Neural cell (in vitro differentiated cells): ENCODE measurements around the gene KCNAB1. TPM values are rescaled to one million over a fixed set of nuclear protein-coding genes. Genes with fewer than 3 reads are reported as not detected.

Experiments
- H2AFZ ChIP-seq: fragments of 200-600, 300-800 bp; sonication (generic), shearing (Covaris generic); 2 replicates; pipeline ENCODE4 v1.6.0; 2014; ENCODE audit warnings: low read depth, mild to moderate bottlenecking, antibody characterized with exemption, low read length, moderate library complexity
- H3F3A ChIP-seq: fragments of 200-600 bp; shearing (Covaris generic); 2 replicates; pipeline ENCODE4 v1.6.1; 2016; ENCODE audit warnings: mild to moderate bottlenecking, moderate library complexity, mixed read lengths, antibody characterized with exemption, low read length; ENCODE audit not compliant: insufficient read depth, poor library complexity, severe bottlenecking
- H3K27ac ChIP-seq: fragments of 200-600, 300-800 bp; sonication (generic), shearing (Covaris generic); 2 replicates; pipeline ENCODE4 v1.5.1; 2014; ENCODE audit warnings: mild to moderate bottlenecking, low read length, moderate library complexity
- H3K27me3 ChIP-seq: fragments of 300-800, 200-600 bp; sonication (generic), shearing (Covaris generic); 2 replicates; pipeline ENCODE4 v1.6.0; 2014; ENCODE audit warnings: mild to moderate bottlenecking, low read depth, low read length, moderate library complexity; ENCODE audit not compliant: insufficient read depth
- H3K36me3 ChIP-seq: fragments of 300-800, 200-600 bp; sonication (generic), shearing (Covaris generic); 2 replicates; pipeline ENCODE4 v1.5.1; 2014; ENCODE audit warnings: mild to moderate bottlenecking, antibody characterized with exemption, low read length, moderate library complexity; ENCODE audit not compliant: insufficient read depth
- H3K4me2 ChIP-seq: fragments of 300-800, 200-600 bp; sonication (generic), shearing (Covaris generic); 2 replicates; pipeline ENCODE4 v1.6.0; 2014; ENCODE audit warnings: mild to moderate bottlenecking, low read length
- H3K4me3 ChIP-seq: fragments of 300-800, 200-600 bp; sonication (generic), shearing (Covaris generic); 2 replicates; pipeline ENCODE4 v1.5.1; 2014; ENCODE audit warnings: mild to moderate bottlenecking, low read length, moderate library complexity
- H3K79me2 ChIP-seq: fragments of 200-600 bp; shearing (Covaris generic); replicated peaks from 2 replicates; pipeline ENCODE4 v1.6.0; 2014; ENCODE audit warnings: mild to moderate bottlenecking, low read length, moderate library complexity; ENCODE audit not compliant: insufficient read depth
- H3K9ac ChIP-seq: fragments of 300-800, 200-600 bp; sonication (generic), shearing (Covaris generic); 2 replicates; pipeline ENCODE4 v1.6.1; 2016; ENCODE audit warnings: mild to moderate bottlenecking, low read length, mixed read lengths
- H3K9me2 ChIP-seq: fragments of 200-600 bp; shearing (Covaris generic); 2 replicates; pipeline ENCODE4 v1.6.1; 2016; ENCODE audit warnings: mild to moderate bottlenecking, low read length, mixed read lengths; ENCODE audit not compliant: insufficient read depth
- H3K9me3 ChIP-seq: fragments of 200-600, 300-800 bp; sonication (generic), shearing (Covaris generic); 2 replicates; pipeline ENCODE4 v1.6.1; 2016; ENCODE audit warnings: mild to moderate bottlenecking, mixed run types, low read length, moderate library complexity, mixed read lengths
- H4K20me1 ChIP-seq: fragments of 200-600 bp; shearing (Covaris generic); 2 replicates; pipeline ENCODE4 v1.6.1; 2016; ENCODE audit warnings: mild to moderate bottlenecking, mixed run types; ENCODE audit not compliant: insufficient read depth
- CTCF ChIP-seq: fragments of 450-650 bp; IDR thresholded peaks from 2 replicates; pipeline ENCODE4 v1.5.1; 2014; ENCODE audit warnings: antibody characterized with exemption, mild to moderate bottlenecking, moderate library complexity; ENCODE audit not compliant: poor library complexity, severe bottlenecking
- EP300 ChIP-seq: fragments of 450-650 bp; conservative IDR thresholded peaks from 2 replicates; pipeline ENCODE4 v1.6.1; 2014; ENCODE audit warnings: antibody characterized with exemption, mild to moderate bottlenecking, moderate library complexity; ENCODE audit not compliant: poor library complexity, severe bottlenecking
- EZH2 ChIP-seq: fragments of 200-600, 300-800 bp; shearing (Covaris generic), sonication (generic); IDR thresholded peaks from 2 replicates; pipeline ENCODE4 v1.6.1; 2014; ENCODE audit warnings: antibody characterized with exemption, low read length, borderline replicate concordance, mild to moderate bottlenecking; ENCODE audit not compliant: insufficient read depth, poor library complexity, severe bottlenecking
- MXI1 ChIP-seq: fragments of 450-650 bp; conservative IDR thresholded peaks from 2 replicates; pipeline ENCODE4 v1.6.1; 2014; ENCODE audit warnings: antibody characterized with exemption, mild to moderate bottlenecking; ENCODE audit not compliant: poor library complexity, severe bottlenecking
- POLR2AphosphoS5 ChIP-seq: IDR thresholded peaks from 2 replicates; pipeline ENCODE4 v1.6.1; 2012
- RAD21 ChIP-seq: fragments of 450-650 bp; conservative IDR thresholded peaks from 2 replicates; pipeline ENCODE4 v1.6.1; 2014; ENCODE audit warnings: antibody characterized with exemption, mild to moderate bottlenecking, moderate library complexity
- REST ChIP-seq: IDR thresholded peaks from 2 replicates; pipeline ENCODE4 v1.6.1; 2012; ENCODE audit warnings: borderline replicate concordance
- SMC3 ChIP-seq: fragments of 450-650 bp; conservative IDR thresholded peaks from 2 replicates; pipeline ENCODE4 v1.6.1; 2014; ENCODE audit warnings: antibody characterized with exemption, mild to moderate bottlenecking, moderate library complexity; ENCODE audit not compliant: poor library complexity
- TAF1 ChIP-seq: IDR thresholded peaks from 2 replicates; pipeline ENCODE4 v1.6.1; 2012; ENCODE audit warnings: low read depth
- polyA plus RNA-seq: library from polyadenylated mRNA; depleted of rRNA; stranded (reverse); fragments of >200 nt; gene quantifications from 2 replicates; pipeline ENCODE4 v1.2.3, GENCODE V29; 2014

The KCNAB1 gene
- polyA plus RNA-seq, 1 donor from 2014 or later = 14.9 TPM

GRCh38 chr3:156483002-156483401 is 362.6 kb downstream of the KCNAB1 start:
- Histone ChIP-seq H3F3A (no peaks in the 10 kb centered on the region), H4K20me1 (no peaks in the 10 kb centered on the region), H2AFZ (no peak overlapping the region), H3K4me2 (no peak overlapping the region), H3K9me2 (no peaks in the 10 kb centered on the region), H3K9me3 (no peaks in the 10 kb centered on the region), H3K9ac (no peak overlapping the region), H3K79me2 (no peaks in the 10 kb centered on the region), H3K36me3 (no peaks in the 10 kb centered on the region), H3K4me3 (no peak overlapping the region), H3K27me3 (no peaks in the 10 kb centered on the region), H3K27ac (no peak overlapping the region)
- no peak for TF ChIP-seq EP300
- no peak for TF ChIP-seq SMC3
- TF ChIP-seq POLR2AphosphoS5 = no peak
- no peak for TF ChIP-seq MXI1
- TF ChIP-seq TAF1 = no peak
- TF ChIP-seq CTCF = no peak
- TF ChIP-seq RAD21 = no peak
- TF ChIP-seq REST = no peak
- TF ChIP-seq EZH2 = no peak

- H3K9ac ChIP-seq = no peak overlapping the region
Measured at GRCh38 chr3:156483426-156483825, 363.0 kb downstream of the KCNAB1 start.

More at GRCh38 chr3:156483426-156483825, 363.0 kb downstream of the KCNAB1 start:
- Histone ChIP-seq H3K4me2 (no peak overlapping the region), H4K20me1 (no peaks in the 10 kb centered on the region), H3K9me3 (no peaks in the 10 kb centered on the region), H2AFZ (no peak overlapping the region), H3K79me2 (no peaks in the 10 kb centered on the region), H3K27me3 (no peaks in the 10 kb centered on the region), H3F3A (no peaks in the 10 kb centered on the region), H3K9me2 (no peaks in the 10 kb centered on the region), H3K4me3 (no peak overlapping the region), H3K36me3 (no peaks in the 10 kb centered on the region), H3K27ac (no peak overlapping the region)
- TF ChIP-seq TAF1 (no peak), EZH2 (no peak)
